ENCODE measurements around the gene SOX10. TPM values are rescaled to one million over a fixed set of nuclear protein-coding genes. Genes with fewer than 3 reads are reported as not detected.

SOX10 gene
- total RNA-seq, 1 donor from 2014 or later: 23.0 TPM

DNA sequence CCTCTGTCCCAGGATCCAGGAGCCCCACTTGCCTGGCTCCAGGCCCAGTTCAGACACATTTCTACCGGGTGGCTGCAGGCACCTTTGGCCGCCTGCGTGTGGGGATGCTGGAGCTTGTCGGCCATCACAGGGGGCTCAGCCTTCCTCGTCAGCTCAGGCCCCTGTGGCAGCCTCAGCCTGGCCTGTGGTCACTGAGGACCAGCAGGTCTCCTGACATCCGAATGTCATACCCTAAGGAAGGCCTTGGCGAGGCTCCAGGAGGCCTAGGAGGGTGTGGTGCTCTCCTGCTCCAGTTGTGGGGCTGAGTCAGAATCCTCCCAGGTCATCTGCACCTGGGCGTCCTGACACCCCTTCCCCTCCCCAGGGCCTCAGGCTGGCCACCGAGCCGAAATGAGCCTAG lies 14.9 kb upstream of the SOX10 start:
- intact Hi-C loops (cut with DNase I): no loop called here
- no peaks in the 10 kb centered on the region for H3K4me1 ChIP-seq
- H3K27me3 ChIP-seq: no peaks in the 10 kb centered on the region
- DNase-seq (ENCODE audit: low spot score in 2 of 2): no peak
- TF ChIP-seq, protein P1, sequence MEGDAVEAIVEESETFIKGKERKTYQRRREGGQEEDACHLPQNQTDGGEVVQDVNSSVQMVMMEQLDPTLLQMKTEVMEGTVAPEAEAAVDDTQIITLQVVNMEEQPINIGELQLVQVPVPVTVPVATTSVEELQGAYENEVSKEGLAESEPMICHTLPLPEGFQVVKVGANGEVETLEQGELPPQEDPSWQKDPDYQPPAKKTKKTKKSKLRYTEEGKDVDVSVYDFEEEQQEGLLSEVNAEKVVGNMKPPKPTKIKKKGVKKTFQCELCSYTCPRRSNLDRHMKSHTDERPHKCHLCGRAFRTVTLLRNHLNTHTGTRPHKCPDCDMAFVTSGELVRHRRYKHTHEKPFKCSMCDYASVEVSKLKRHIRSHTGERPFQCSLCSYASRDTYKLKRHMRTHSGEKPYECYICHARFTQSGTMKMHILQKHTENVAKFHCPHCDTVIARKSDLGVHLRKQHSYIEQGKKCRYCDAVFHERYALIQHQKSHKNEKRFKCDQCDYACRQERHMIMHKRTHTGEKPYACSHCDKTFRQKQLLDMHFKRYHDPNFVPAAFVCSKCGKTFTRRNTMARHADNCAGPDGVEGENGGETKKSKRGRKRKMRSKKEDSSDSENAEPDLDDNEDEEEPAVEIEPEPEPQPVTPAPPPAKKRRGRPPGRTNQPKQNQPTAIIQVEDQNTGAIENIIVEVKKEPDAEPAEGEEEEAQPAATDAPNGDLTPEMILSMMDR (IDR thresholded peaks at IDR 0.05): no peak
- H3K27ac ChIP-seq: no peak overlapping the region
- no peaks in the 10 kb centered on the region for H3K9me3 ChIP-seq
- no peaks in the 10 kb centered on the region for H3K36me3 ChIP-seq
- H3K4me3 ChIP-seq: no peak overlapping the region

DNA sequence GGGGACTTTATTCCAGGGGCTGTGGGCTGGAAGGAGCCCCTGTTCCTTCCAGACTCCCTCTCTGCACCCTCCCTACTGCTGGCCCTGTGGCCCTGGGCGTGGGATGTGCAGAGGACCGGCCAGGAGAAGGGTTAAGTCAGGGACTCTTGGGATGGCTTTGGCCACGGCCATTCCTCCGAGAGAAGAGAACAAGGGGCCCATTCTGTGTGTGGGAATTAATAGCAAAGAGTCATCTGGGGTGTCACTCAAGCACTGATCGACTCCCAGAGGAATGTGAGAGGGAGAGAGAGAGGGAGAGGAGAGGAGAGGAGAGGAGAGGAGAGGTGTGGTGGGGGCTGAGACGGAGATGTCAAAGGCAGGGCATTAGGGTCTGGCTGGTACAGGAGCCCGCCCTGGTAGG lies 14.2 kb upstream of the SOX10 start:
- Histone ChIP-seq H3K27ac (no peak overlapping the region), H3K27me3 (no peaks in the 10 kb centered on the region), H3K4me1 (no peaks in the 10 kb centered on the region), H3K4me3 (no peak overlapping the region), H3K36me3 (no peaks in the 10 kb centered on the region), H3K9me3 (no peaks in the 10 kb centered on the region)
- intact Hi-C loops (cut with DNase I): no loop called here
- DNase-seq (ENCODE audit: low spot score in 2 of 2): no peak
- TF ChIP-seq, protein P1 (IDR thresholded peaks at IDR 0.05): no peak

DNA sequence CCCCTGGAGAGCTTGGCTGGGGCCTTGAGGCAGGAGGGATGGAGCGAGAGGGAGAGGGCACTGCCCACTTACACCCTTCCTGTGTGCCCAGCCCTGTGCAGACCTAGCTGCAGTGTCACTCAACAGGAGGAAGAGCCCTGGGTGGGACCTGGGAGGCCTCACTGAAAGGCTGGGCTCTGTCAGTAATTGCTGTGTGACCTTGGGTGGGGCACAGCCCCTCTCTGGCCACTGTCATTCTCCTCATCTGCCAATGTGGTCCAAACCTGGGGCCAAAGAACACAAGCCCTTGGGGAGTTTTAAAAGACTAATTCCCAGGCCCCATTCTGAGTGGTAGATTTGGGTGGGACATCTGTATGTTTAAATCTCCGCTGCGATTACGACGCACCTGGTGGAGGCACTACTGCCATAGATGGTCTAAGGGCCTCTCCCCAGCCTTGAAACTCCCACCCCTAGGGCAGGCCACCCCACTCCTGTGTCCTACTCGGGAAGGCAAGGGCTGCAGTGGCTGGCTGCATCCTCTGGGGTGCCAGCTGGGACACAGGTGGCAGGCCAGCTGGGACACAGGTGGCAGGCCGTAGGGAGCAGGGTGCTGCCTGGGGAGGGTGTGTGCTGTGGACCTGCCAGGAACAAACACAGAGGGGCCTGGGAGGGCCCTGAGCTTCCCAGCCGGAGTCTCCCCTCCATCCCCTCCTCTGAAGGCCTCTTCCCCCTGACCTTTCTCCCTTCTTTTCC lies 12.3 kb upstream of the SOX10 start:
- no peak for DNase-seq (ENCODE audit: low spot score in 2 of 2)

DNA sequence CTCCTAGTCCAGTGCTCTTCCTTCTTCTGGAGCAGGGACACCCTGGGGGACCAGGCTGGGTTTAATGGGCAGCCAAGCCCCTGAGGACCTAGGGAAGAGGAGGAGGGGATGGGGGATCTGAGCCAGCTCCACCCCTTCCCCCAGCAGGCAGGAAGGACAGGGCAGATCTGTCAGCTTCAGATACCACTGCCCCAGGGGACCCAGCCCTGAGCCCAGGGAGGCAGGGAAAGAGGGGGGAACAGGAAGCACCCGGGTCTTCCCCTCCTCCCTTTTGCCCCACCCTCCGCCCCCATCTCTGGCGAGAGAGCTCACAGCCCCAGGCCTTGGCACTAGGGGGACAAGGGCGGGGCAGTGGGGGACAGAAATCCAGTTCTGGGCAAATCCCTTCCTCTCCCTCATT lies 11.7 kb upstream of the SOX10 start:
- intact Hi-C loops (cut with DNase I): no loop called here
- Histone ChIP-seq H3K4me1 (no peaks in the 10 kb centered on the region), H3K4me3 (no peak overlapping the region), H3K9me3 (no peaks in the 10 kb centered on the region), H3K36me3 (no peaks in the 10 kb centered on the region), H3K27ac (no peak overlapping the region), H3K27me3 (no peaks in the 10 kb centered on the region)
- TF ChIP-seq, protein P1 (IDR thresholded peaks at IDR 0.05): no peak
- DNase-seq (ENCODE audit: low spot score in 2 of 2): no peak

More for the DNA sequence above, 12.3 kb upstream of the SOX10 start:
- intact Hi-C loops (cut with DNase I): no loop called here
- no peak overlapping the region for H3K4me3 ChIP-seq
- H3K27me3 ChIP-seq: no peaks in the 10 kb centered on the region
- no peaks in the 10 kb centered on the region for H3K9me3 ChIP-seq
- no peaks in the 10 kb centered on the region for H3K4me1 ChIP-seq
- no peaks in the 10 kb centered on the region for H3K36me3 ChIP-seq
- H3K27ac ChIP-seq: no peak overlapping the region
- TF ChIP-seq, protein P1 (IDR thresholded peaks at IDR 0.05): no peak

DNA sequence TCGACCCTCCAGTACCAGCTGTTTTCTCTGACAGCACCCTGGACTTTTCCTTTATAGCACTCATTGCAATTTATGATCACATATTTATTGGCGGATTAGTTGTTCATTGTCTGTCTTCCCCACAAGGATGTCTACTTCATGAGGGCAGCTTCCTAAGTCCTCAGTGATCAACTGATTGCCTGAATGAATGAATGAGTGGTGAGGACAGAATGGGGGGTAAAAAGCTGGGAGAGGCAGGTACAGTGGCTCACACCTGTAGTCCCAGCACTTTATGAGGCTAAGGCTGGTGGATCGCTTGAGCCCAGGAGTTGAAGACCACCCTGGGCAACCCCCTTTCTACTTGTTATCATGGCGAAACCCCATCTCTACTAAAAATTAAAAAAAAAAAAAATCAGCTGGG lies 11.1 kb upstream of the SOX10 start:
- H3K36me3 ChIP-seq: no peaks in the 10 kb centered on the region
- H3K4me3 ChIP-seq: no peak overlapping the region
- H3K4me1 ChIP-seq: no peaks in the 10 kb centered on the region
- H3K27me3 ChIP-seq: no peaks in the 10 kb centered on the region
- TF ChIP-seq, protein P1 (IDR thresholded peaks at IDR 0.05): no peak
- no peak for DNase-seq (ENCODE audit: low spot score in 2 of 2)
- intact Hi-C loops (cut with DNase I): no loop called here
- no peaks in the 10 kb centered on the region for H3K9me3 ChIP-seq
- no peak overlapping the region for H3K27ac ChIP-seq

DNA sequence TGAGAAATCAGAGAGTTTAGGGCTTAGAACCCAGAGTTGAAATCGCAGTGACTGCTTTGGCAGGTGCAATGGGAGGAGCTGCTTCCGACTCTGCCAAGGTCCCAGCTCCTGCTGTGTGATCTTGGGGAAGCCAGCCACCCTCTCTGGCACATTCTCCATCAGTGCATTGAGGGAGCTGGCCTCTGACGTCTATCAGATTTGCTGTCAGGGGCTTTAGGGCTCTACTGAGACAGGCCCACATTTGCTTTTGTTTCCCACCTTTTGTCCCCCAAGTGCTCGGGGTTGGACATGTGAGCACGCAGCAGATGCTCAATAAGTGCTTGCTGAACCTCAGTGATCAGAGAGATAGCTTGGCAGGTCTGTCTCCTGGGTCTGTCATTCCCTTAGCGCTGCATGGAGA lies 10.6 kb upstream of the SOX10 start:
- H3K4me1 ChIP-seq: no peaks in the 10 kb centered on the region
- H3K9me3 ChIP-seq: no peaks in the 10 kb centered on the region
- H3K27ac ChIP-seq: no peak overlapping the region
- TF ChIP-seq, protein P1 (IDR thresholded peaks at IDR 0.05): no peak
- intact Hi-C loops (cut with DNase I): no loop called here
- H3K4me3 ChIP-seq: no peak overlapping the region
- H3K36me3 ChIP-seq: no peaks in the 10 kb centered on the region
- no peaks in the 10 kb centered on the region for H3K27me3 ChIP-seq
- no peak for DNase-seq (ENCODE audit: low spot score in 2 of 2)
